ENCODE data around the gene INPP4B. TPM values are rescaled to one million over a fixed set of nuclear protein-coding genes. Genes with fewer than 3 reads are reported as not detected.

INPP4B gene
- polyA plus RNA-seq, 1 of the 3 experiments (the other 2 are of a cell fraction): 0.08 TPM

DNA sequence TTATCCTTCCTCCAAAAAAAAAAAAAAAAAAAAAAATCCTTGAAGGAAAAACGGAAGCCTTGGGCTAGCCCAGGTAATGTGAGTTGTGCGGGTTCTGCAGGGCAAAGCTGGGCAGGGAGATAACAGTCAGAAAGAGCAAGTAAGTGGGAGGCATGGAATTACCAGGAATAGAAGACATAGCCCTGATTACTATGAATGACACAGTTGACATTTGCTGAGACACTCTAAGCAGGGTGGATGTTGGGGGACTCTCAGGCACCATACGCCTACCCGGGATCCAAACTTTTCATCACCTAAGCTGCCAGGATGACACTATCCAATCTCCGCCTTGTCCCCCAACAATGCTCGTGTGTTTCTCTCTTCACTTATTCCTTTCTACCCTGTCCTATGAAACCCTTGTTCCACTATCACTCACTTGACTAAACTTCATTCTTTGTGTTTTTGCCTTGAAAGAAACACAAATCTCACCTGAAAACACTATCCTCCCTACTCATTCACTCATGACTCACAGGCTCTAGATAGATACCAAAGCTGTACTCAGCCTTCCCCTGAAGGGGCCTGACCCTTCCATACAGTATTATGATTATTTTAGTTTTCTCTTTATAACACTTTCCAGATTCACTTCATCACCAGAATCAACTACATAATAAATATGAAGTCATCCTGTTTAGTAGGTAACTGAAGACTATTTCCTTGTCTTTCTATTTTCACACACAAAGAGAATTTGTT is 158.4 kb downstream of the INPP4B start:
- ChIA-PET CTCF (interaction anchor here (0.7 kb wide), 1 partner anchor 827 kb away, joined by 4 read pairs; no protein-coding TSS in a partner anchor), POLR2A (interaction anchor here (0.8 kb wide), 1 partner anchor 11 kb away, joined by 3 read pairs; no protein-coding TSS in a partner anchor)
- Histone ChIP-seq H3K9me3 (no peaks in the 10 kb centered on the region), H3K36me3 (replicated peaks in 1 of 2; ENCODE audit: control insufficient read depth in 1 of 2, insufficient read depth in 2 of 2, low read length in 1 of 2) (no peaks in the 10 kb centered on the region), H3K27ac (ENCODE audit: low read depth in 2 of 2, low read length in 1 of 2) (no peak overlapping the region), H2AFZ (ENCODE audit: low read depth) (no peak overlapping the region), H3K4me3 (ENCODE audit: low read depth in 2 of 2, low read length in 1 of 2) (no peak overlapping the region), H3K79me2 (ENCODE audit: insufficient read depth) (no peaks in the 10 kb centered on the region), H4K20me1 (ENCODE audit: insufficient read depth) (no peaks in the 10 kb centered on the region), H3K9me2 (no peaks in the 10 kb centered on the region), H3K4me1 (ENCODE audit: control insufficient read depth in 1 of 2, insufficient read depth in 2 of 2, low read depth in 1 of 2, low read length in 1 of 2) (no peaks in the 10 kb centered on the region), H3K4me2 (no peak overlapping the region), H3K27me3 (ENCODE audit: insufficient read depth) (no peaks in the 10 kb centered on the region), H3F3A (replicated peaks; ENCODE audit: insufficient read depth) (no peaks in the 10 kb centered on the region), H3K9ac (no peak overlapping the region)
- TF ChIP-seq JUND (IDR thresholded peaks at IDR 0.05) (no peak), FOXJ3 (CRISPR knock-in tag; IDR thresholded peaks at IDR 0.05) (no peak), POLR2AphosphoS5 (IDR thresholded peaks at IDR 0.05; ENCODE audit: low read depth, low read length) (no peak), SIN3A (IDR thresholded peaks at IDR 0.05; ENCODE audit: borderline replicate concordance, low read depth, low read length) (no peak), FOXM1 (IDR thresholded peaks at IDR 0.05; ENCODE audit: low read depth) (no peak), MXI1 (IDR thresholded peaks at IDR 0.05; ENCODE audit: low read depth, low read length) (no peak), EP300 (IDR thresholded peaks at IDR 0.05; ENCODE audit: borderline replicate concordance in 1 of 2, low read depth in 1 of 2, low read length in 1 of 2) (no peak), MEF2A (IDR thresholded peaks at IDR 0.05; ENCODE audit: borderline replicate concordance, low read depth) (no peak), TEAD4 (IDR thresholded peaks at IDR 0.05; ENCODE audit: borderline replicate concordance, insufficient read depth) (no peak), NFIC (IDR thresholded peaks at IDR 0.05; ENCODE audit: borderline replicate concordance) (no peak), TAF1 (IDR thresholded peaks at IDR 0.05; ENCODE audit: borderline replicate concordance, low read depth, low read length) (no peak), EZH2phosphoT487 (IDR thresholded peaks at IDR 0.05; ENCODE audit: borderline replicate concordance, low read depth) (no peak), RCOR1 (IDR thresholded peaks at IDR 0.05; ENCODE audit: low read length) (no peak), YY1 (IDR thresholded peaks at IDR 0.05; ENCODE audit: low read depth) (no peak)
- TF ChIP-seq, protein P1, sequence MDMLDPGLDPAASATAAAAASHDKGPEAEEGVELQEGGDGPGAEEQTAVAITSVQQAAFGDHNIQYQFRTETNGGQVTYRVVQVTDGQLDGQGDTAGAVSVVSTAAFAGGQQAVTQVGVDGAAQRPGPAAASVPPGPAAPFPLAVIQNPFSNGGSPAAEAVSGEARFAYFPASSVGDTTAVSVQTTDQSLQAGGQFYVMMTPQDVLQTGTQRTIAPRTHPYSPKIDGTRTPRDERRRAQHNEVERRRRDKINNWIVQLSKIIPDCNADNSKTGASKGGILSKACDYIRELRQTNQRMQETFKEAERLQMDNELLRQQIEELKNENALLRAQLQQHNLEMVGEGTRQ (IDR thresholded peaks at IDR 0.05; ENCODE audit: borderline replicate concordance, low read depth, low read length): no peak
- TF ChIP-seq, protein P2, sequence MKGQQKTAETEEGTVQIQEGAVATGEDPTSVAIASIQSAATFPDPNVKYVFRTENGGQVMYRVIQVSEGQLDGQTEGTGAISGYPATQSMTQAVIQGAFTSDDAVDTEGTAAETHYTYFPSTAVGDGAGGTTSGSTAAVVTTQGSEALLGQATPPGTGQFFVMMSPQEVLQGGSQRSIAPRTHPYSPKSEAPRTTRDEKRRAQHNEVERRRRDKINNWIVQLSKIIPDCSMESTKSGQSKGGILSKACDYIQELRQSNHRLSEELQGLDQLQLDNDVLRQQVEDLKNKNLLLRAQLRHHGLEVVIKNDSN (IDR thresholded peaks at IDR 0.05; ENCODE audit: borderline replicate concordance, low read depth): no peak
- TF ChIP-seq, protein P3, sequence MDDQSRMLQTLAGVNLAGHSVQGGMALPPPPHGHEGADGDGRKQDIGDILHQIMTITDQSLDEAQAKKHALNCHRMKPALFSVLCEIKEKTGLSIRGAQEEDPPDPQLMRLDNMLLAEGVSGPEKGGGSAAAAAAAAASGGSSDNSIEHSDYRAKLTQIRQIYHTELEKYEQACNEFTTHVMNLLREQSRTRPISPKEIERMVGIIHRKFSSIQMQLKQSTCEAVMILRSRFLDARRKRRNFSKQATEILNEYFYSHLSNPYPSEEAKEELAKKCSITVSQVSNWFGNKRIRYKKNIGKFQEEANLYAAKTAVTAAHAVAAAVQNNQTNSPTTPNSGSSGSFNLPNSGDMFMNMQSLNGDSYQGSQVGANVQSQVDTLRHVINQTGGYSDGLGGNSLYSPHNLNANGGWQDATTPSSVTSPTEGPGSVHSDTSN (IDR thresholded peaks at IDR 0.05): no peak
- TF ChIP-seq, protein P4, sequence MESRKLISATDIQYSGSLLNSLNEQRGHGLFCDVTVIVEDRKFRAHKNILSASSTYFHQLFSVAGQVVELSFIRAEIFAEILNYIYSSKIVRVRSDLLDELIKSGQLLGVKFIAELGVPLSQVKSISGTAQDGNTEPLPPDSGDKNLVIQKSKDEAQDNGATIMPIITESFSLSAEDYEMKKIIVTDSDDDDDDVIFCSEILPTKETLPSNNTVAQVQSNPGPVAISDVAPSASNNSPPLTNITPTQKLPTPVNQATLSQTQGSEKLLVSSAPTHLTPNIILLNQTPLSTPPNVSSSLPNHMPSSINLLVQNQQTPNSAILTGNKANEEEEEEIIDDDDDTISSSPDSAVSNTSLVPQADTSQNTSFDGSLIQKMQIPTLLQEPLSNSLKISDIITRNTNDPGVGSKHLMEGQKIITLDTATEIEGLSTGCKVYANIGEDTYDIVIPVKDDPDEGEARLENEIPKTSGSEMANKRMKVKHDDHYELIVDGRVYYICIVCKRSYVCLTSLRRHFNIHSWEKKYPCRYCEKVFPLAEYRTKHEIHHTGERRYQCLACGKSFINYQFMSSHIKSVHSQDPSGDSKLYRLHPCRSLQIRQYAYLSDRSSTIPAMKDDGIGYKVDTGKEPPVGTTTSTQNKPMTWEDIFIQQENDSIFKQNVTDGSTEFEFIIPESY (IDR thresholded peaks at IDR 0.05; ENCODE audit: borderline replicate concordance, low read depth): no peak
- 74% methylated on average over 6 of the region's 6 CpGs for WGBS (ENCODE audit: low lambda C conversion rate)
- no peak for DNase-seq
